Osteocyte (in vitro differentiated cells): Measurements from ENCODE around the gene LPAR1. TPM values are rescaled to one million over a fixed set of nuclear protein-coding genes. Genes with fewer than 3 reads are reported as not detected.

Source experiments
- DNase-seq: peaks from one replicate; pipeline ENCODE4 v3.0.0; 2021; ENCODE audit warnings: mixed read lengths; ENCODE audit not compliant: unreplicated experiment; ENCODE audit errors: extremely low spot score
- H3K27ac Mint-ChIP-seq: one replicate; pipeline ENCODE4 v1.8.0; 2021; ENCODE audit warnings: mild to moderate bottlenecking, mixed read lengths; ENCODE audit not compliant: unreplicated experiment
- H3K27me3 Mint-ChIP-seq: one replicate; pipeline ENCODE4 v1.8.0; 2021; ENCODE audit warnings: mixed read lengths; ENCODE audit not compliant: unreplicated experiment
- H3K36me3 Mint-ChIP-seq: one replicate; pipeline ENCODE4 v1.8.0; 2021; ENCODE audit warnings: mixed read lengths; ENCODE audit not compliant: unreplicated experiment
- H3K4me1 Mint-ChIP-seq: one replicate; pipeline ENCODE4 v1.8.0; 2021; ENCODE audit warnings: mixed read lengths; ENCODE audit not compliant: unreplicated experiment
- H3K4me3 Mint-ChIP-seq: one replicate; pipeline ENCODE4 v1.8.0; 2021; ENCODE audit warnings: mild to moderate bottlenecking, moderate library complexity, mixed read lengths; ENCODE audit not compliant: unreplicated experiment
- H3K9me3 Mint-ChIP-seq: one replicate; pipeline ENCODE4 v1.8.0; 2021; ENCODE audit warnings: mixed read lengths; ENCODE audit not compliant: unreplicated experiment
- total RNA-seq: library from RNA; stranded (reverse); gene quantifications from 2 replicates; pipeline ENCODE4 v1.2.1, GENCODE V29; 2021
- TF ChIP-seq, protein P1 (sequence below): fragments of 200-600 bp; sonication (generic); IDR thresholded peaks from 2 replicates; pipeline ENCODE4 v1.5.0; 2021; ENCODE audit warnings: antibody characterized with exemption, mild to moderate bottlenecking, moderate library complexity

Gene LPAR1
- total RNA-seq, 1 donor from 2014 or later: 120 TPM

GRCh38 chr9:111004936-111005335, 33.3 kb downstream of the LPAR1 start:
- no peak for DNase-seq
- Mint-ChIP-seq H3K4me1 (peaks cover 46% of the 10 kb centered on the region), H3K36me3 (peaks cover 32% of the 10 kb centered on the region), H3K9me3 (peaks cover 5% of the 10 kb centered on the region), H3K27me3 (no peaks in the 10 kb centered on the region), H3K27ac (no peak overlapping the region), H3K4me3 (no peak overlapping the region)
- TF ChIP-seq, protein P1, sequence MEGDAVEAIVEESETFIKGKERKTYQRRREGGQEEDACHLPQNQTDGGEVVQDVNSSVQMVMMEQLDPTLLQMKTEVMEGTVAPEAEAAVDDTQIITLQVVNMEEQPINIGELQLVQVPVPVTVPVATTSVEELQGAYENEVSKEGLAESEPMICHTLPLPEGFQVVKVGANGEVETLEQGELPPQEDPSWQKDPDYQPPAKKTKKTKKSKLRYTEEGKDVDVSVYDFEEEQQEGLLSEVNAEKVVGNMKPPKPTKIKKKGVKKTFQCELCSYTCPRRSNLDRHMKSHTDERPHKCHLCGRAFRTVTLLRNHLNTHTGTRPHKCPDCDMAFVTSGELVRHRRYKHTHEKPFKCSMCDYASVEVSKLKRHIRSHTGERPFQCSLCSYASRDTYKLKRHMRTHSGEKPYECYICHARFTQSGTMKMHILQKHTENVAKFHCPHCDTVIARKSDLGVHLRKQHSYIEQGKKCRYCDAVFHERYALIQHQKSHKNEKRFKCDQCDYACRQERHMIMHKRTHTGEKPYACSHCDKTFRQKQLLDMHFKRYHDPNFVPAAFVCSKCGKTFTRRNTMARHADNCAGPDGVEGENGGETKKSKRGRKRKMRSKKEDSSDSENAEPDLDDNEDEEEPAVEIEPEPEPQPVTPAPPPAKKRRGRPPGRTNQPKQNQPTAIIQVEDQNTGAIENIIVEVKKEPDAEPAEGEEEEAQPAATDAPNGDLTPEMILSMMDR: no peak

DNA sequence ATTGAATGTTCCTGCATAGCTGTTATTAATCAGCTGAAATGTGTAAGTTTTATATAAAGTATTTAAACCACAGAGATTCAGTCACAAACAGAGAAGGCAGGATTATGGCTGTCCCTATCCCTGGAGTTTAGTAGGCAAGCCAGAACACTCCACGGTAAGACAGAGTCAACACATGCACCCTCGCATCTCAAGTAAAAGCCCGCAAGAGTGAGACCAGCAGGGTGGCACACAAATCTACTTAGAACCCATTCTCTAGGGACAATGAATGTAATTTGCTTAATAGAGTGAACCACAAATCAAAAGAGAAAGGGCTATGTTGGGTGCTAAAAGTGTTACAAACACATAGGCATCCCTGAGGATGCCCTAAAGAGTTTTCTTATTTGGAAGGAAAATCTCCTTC, 35.1 kb downstream of the LPAR1 start:
- H3K4me1 Mint-ChIP-seq: peaks cover 58% of the 10 kb centered on the region

GRCh38 chr9:111001526-111001925, 36.7 kb downstream of the LPAR1 start:
- TF ChIP-seq, protein P1: no peak
- Mint-ChIP-seq H3K4me3 (no peak overlapping the region), H3K36me3 (peaks cover 34% of the 10 kb centered on the region), H3K4me1 (peaks cover 71% of the 10 kb centered on the region), H3K9me3 (peaks cover 8% of the 10 kb centered on the region), H3K27ac (peak overlapping the region; percentile 37), H3K27me3 (no peaks in the 10 kb centered on the region)
- no peak for DNase-seq

More for the DNA sequence above, 35.1 kb downstream of the LPAR1 start:
- Mint-ChIP-seq H3K36me3 (peaks cover 35% of the 10 kb centered on the region), H3K9me3 (peaks cover 5% of the 10 kb centered on the region), H3K4me3 (no peak overlapping the region), H3K27me3 (no peaks in the 10 kb centered on the region), H3K27ac (no peak overlapping the region)
- TF ChIP-seq, protein P1: no peak
- no peak for DNase-seq

GRCh38 chr9:111000202-111000601, 38.1 kb downstream of the LPAR1 start:
- peaks cover 31% of the 10 kb centered on the region for H3K36me3 Mint-ChIP-seq
- no peak overlapping the region for H3K27ac Mint-ChIP-seq
- H3K9me3 Mint-ChIP-seq: peaks cover 8% of the 10 kb centered on the region
- no peak for DNase-seq
- TF ChIP-seq, protein P1: no peak
- peaks cover 73% of the 10 kb centered on the region for H3K4me1 Mint-ChIP-seq
- H3K27me3 Mint-ChIP-seq: no peaks in the 10 kb centered on the region
- H3K4me3 Mint-ChIP-seq: no peak overlapping the region

DNA sequence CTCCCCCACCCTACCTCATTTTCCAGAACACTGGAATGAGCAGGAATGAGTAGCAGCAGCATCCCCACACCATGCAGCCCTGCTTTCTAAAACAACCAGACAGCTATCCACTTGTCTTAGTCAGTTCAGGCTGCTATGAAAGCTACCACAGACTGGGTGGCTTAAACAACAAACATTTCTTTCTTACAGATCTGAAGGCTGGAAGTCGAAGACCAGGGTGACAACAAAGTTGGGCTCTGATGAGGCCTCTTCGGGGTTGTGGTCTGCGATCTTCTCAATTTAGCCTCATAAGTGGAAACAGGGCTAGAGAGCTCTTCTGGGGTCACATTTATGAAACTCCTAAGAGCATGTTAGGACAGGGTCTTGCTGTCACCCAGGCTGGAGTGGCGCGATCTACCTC, 38.9 kb downstream of the LPAR1 start:
- DNase-seq: no peak
- Mint-ChIP-seq H3K4me3 (no peak overlapping the region), H3K27ac (peak overlapping the region; percentile 78), H3K4me1 (peaks cover 75% of the 10 kb centered on the region), H3K36me3 (peaks cover 24% of the 10 kb centered on the region), H3K27me3 (no peaks in the 10 kb centered on the region), H3K9me3 (peaks cover 8% of the 10 kb centered on the region)
- TF ChIP-seq, protein P1: no peak
